G401 (cell line): Measurements from ENCODE around the gene KIRREL3. TPM values are rescaled to one million over a fixed set of nuclear protein-coding genes. Genes with fewer than 3 reads are reported as not detected.

Source experiments
- DNase-seq: peaks from one replicate; pipeline ENCODE4 v3.0.0-alpha.2; 2015; ENCODE audit warnings: low spot score
- in situ Hi-C: cut with HindIII; loops from 2 replicates; pipeline ENCODE4 v1.10.0; 2016; ENCODE audit warnings: low sequenced_read_pairs, mixed read lengths
- total RNA-seq: library from RNA; depleted of rRNA; stranded (reverse); fragments of >200 nt; shearing (Covaris generic); gene quantifications from 2 replicates; pipeline ENCODE4 v1.2.3, GENCODE V29; 2014

The KIRREL3 gene
- total RNA-seq, 1 experiment from 2014 or later = not detected

DNA sequence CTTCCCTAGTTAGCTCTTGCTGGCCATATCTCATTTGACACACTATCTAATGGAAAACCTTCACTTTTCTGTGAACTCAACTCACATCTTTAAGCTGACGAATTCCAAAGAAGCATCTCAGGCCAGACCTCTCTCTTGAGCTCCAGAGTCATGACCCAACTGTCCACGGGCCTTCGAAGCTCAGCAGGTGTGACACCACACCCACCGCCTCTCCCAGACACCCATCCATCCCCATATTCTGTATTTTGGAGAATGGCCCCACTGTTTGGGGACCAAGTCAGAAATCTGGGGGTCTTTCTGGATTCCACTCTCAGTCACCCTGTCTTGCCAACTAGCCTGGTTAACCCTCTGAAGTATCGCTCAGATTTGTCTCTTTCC lies 519.3 kb downstream of the KIRREL3 start:
- DNase-seq = no peak
- in situ Hi-C loops = no loop called here

DNA sequence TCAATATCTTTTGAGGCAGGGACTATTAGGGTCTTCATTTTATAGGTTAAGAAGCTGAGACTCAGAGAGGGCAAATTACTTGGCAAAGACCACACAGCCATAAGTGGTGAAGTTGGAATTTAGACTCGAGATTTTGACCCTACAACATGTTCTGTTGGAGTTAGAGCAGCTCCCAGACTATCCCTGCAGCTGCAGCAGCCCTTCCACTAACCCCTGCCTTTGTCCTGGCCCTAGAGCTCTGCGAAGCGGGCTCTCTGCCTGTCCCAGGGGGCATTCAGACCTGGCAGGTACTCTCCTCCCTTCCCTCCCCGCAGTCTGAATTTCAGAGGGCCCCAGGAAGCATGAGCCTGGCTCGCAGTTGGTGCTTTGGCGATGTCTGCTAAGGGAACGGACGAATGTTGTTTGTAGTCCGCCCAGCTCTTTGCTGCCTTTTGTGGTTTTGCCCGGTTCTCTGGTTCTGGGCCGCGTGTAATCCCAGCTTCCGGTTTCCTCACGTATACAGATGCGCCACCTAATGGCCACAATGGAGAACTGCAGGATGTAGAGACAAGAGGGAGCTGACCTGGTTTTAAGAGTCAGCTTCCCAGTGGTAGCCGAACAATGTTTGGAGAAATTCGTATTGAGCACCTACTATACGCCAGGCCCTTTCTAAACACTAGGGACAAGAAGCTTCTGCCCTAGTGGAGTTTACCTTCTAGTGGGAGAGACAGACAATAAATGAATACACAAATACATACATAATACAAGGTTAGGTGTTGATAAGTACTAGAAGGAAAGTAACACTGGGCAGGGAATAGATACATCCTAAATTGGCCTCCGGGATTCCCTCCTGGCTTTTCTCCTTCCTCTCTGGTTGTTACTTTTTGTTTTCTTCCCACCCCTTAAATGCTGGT lies 519.9 kb downstream of the KIRREL3 start:
- peak; percentile 90 for DNase-seq
- in situ Hi-C loops = no loop called here

GRCh38 chr11:126480015-126480409 lies 520.6 kb downstream of the KIRREL3 start:
- DNase-seq = no peak
- in situ Hi-C loops = no loop called here

DNA sequence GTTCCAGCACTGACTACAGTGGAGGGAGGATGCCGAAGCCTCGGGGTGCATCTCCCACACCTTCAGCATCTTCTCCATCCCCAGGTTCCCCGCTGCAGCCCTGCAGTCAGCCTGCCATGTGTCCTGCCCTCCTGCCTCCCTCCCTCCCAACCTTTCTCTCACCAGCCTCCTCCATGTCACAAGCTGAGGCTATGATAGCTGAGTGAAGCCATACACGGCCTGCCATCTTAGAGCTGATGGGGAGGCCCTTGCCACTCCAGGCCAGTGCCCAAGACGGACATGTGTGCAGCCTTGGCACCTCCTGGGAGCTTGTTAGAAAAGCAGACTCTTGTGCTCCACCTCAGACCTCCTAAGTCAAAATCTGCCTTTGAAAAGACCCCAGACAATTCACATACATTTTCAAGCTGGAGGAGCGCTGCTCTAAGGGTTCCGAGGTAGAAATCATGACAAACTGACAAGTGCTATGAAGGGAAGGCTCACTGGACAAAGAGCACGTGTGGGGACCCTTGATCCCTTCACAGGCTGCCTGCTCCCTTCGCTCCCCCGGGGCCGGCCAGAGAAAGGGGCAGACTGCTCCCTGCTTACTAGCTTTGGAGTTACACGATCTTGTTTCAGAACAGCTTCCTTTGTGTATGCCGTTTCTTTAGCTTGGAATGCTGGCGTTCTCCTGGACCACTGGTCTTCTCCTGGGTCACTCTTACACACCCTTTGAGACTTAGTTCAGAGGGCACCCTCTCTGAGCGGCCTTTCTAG lies 521.2 kb downstream of the KIRREL3 start:
- no peak for DNase-seq
- in situ Hi-C loops = no loop called here

DNA sequence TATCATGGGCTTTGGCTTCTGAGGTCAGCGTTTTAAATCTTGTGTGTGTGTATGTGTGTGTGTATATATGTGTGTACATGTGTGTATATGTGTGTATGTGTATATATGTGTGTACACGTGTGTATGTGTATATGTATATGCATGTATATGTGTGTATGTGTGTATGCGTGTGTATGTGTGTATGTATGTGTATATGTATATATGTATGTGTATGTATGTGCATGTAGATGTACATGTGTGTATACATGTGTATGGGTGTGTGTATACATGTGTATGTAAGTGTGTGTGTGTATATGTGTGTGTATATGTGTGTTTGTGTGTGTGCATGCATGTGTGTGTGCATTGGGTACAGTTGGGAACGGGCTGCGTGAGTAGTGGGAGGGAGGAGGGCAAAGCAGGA lies 522.1 kb downstream of the KIRREL3 start:
- no peak for DNase-seq
- in situ Hi-C loops = no loop called here

DNA sequence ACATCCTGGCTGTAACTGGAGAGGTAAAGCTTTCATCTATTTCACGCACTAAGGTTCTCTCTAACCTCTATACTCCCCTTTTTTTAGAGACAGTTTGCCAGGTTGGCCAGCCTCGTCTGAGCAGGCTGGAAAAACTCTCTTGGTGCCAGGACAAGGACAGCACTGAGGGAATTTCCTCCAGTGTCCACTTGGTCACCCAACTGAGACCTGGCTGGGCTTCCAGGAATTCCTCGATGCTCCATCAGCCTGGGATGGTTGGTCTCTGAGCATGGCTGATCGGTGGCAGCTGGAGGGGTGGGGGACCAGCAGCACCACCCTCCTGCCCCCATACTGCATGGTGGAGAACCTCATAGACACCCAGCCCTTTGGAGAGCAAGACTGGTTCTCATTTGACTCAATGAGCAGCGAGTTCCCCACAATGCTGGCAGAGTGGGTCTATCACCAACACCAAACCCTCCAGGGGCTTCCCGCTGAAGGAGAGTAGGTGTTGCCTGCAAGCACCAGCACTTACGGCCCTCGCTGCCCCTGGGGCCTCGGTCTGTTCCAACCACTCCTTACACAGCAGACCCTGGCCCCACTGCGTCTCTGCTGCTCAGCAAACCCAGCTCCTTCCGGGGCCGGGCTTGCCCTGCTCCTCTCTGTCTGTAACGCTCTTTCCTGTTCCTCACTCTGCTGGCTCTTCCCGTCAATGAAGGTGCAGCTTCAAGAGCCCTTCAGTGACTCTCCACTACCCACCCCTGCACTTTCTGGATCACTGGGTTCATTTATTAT lies 522.9 kb downstream of the KIRREL3 start:
- no peak for DNase-seq
- in situ Hi-C loops = no loop called here

DNA sequence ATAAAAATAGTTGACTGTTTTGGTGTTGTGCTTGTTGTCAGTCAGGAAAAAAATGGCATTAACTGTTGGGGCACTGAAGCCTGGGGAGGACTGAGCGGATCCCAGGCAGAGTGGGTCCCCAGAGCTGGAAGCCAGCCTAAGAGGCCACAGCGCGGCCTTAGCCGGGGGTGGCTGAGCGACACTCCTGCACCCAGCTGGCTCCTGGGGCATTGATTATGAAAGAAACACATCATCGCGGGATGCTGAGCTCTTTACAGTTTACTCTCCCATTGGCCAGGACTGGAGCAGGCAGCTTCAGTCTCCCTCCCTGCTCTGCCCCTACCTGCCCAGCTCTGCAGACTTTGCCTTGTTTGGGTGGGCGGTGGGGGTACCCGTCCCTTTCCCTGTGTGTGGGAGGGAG lies 523.6 kb downstream of the KIRREL3 start:
- DNase-seq = no peak
- in situ Hi-C loops = no loop called here

DNA sequence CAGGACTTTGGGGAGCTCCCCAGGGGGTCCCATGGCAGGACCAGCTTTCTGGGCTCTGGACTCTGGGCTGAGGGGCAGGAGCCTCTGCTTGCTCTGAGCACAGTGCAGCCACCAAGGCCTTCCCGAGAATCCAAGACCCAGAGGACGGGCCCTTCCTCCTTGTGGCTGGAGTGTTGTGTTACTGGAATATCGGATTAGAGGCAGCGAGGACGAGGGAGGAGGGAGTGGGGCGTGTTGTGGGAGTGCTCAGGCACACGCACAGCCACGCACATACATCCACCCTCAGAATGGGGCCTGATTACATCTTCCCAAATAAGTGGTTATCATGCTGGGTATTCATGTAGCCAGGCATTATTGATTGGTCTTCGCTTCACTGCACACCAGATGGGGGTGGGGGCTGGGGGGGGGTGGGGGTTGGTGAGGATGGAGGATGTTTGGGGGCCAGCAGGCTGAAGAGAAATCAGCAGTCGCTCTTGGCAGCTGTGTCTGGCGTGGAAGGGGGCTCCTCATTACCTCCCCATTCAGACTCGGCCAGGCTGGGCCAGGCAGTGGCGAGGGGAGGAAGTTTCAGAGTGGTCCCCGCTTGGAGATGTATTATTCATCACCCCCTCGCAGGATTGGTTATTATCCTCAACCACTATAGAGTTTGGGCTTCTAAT lies 524.2 kb downstream of the KIRREL3 start:
- in situ Hi-C loops = no loop called here
- DNase-seq = no peak

GRCh38 chr11:126475014-126475991 lies 525.3 kb downstream of the KIRREL3 start:
- no peak for DNase-seq
- in situ Hi-C loops = no loop called here

GRCh38 chr11:126474220-126474619 lies 526.4 kb downstream of the KIRREL3 start:
- no peak for DNase-seq

DNA sequence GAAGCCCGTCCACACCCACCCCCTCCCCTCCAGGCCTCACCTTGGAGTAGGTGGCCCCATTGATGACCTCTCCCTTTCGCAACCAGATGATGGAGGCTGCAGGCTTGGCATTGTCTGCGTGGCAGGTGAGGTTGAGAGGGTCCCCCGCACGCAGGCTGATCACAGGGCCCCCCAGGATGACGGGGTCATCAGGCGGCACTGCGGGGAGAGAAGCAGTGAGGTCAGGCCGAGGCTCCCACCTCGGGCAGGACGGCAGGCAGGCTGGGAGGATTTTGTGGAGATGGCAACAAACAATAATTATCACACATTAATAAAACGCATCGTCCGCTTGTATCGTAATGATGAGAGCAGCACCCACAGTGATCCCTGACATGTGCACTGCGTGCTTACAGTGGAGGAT lies 527.3 kb downstream of the KIRREL3 start:
- in situ Hi-C loops = no loop called here
- no peak for DNase-seq

More at GRCh38 chr11:126474220-126474619, 526.4 kb downstream of the KIRREL3 start:
- in situ Hi-C loops = no loop called here

GRCh38 chr11:126469311-126469710 lies 531.3 kb downstream of the KIRREL3 start:
- in situ Hi-C loops = no loop called here
- DNase-seq = no peak

GRCh38 chr11:126468102-126468521 lies 532.5 kb downstream of the KIRREL3 start:
- DNase-seq = no peak
- in situ Hi-C loops = no loop called here

DNA sequence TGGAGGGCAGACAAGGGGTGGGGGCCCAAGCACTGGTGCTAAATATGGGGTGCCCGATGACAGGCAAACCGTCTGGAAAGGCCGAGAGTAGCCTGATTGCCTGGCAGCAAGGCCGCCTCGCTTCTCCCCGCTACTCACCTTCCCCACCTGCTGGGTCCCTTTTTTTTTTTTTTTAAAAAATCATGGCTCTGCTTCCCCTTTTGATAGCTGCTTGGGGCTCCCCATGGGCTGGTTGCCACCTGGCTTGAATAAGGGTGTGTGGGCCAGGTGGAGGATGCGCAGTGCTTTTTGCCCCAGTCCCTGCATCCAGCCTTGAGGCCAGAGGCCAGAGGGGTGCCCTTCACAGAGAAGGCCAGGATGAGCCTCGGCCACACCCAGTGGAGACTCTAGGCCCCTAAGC lies 533.1 kb downstream of the KIRREL3 start:
- DNase-seq = no peak
- in situ Hi-C loops = no loop called here

DNA sequence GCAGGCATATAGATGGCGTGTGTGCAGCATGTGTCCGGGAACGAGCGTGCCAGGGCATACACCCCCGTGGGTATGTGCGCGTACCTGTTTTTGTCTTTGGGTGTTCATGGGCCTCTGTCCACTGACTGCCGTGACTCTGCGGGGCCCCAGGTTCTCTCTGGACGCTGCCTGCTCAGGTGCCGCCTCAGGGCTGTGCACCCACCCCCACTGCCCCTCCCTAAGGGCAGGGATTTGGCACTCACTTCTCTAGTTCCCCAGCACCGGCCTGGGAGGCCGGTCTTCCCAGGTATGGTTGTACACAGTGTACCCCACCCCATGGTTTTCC lies 533.6 kb downstream of the KIRREL3 start:
- in situ Hi-C loops = no loop called here
- DNase-seq = no peak

DNA sequence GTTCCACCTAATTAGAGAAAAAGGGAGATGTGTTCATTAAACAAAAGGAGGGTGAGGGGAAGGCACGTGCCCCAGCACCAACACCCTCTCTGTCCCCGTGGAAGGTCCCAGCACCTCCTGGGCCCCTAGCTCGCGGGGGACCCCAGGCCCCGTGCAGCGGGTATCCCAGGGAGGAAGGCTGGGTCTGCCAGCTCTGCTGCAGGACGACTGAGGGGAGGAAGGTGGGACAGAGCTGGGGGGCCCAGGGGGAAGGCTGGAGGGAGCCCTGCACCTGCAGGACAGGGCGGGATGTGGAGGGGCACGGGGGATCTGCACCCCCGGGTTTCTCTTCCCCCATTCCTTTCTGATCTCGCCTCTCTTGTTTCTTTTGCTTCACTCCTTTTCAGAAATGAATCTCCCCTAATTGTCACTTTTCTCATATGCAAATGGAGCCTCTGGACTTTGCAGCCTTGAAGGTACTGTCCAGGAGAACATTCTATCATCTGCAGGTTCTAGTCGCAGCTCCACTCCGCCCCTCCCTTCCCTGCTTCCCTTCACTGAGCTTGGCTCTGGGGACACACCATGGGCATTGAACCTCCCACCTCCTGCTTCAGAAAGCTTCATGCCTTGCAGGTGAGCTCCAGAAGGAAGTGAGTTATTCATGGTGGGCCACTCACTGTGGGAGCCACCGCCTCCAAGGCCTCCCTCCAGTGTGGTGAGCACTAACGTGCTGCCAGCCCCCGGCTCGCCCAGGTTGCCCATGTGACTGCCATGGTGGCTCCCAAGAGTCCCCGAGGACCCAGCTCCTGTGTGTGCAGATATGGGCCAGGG lies 534.1 kb downstream of the KIRREL3 start:
- DNase-seq = no peak
- in situ Hi-C loops = no loop called here

DNA sequence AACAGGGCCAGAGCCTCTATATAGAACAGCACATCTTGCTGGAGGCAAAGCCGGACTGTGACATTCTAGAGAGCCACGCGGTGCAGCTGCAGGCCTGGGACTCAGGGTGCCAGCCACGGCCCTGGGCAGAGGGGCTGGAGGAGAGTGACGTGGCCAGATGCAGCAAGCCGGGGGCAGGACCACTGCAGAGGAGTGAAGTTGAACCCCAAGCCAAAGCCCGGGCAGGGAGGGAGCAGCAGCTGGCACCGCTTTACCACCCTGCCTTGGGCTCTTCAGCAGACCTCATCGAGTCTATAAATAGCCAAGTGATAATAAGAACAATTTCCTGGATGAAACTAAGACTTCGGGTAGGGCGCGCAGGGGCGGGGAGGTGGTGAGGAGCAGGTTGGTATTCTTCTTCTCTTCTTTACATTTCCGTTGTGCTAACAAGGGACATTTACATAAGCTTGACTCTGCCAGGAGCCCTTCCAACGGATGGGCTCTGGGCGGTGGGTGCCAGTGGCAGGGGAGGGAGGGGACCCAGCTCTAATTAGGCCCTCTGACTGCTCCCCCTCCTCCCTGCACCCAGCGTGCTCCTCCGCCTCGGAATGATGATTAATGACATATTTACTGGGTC lies 534.9 kb downstream of the KIRREL3 start:
- in situ Hi-C loops = no loop called here
- DNase-seq = no peak
